Measurements from ENCODE around the gene SNX9. TPM values are rescaled to one million over a fixed set of nuclear protein-coding genes. Genes with fewer than 3 reads are reported as not detected.
"Not testable (repeated sequence)": the region's sequence is repeated elsewhere in the genome, so short reads cannot be mapped to it uniquely, and the experiment has no call there.

Gene SNX9
- total RNA-seq, 1 donor from 2014 or later: 67.3 TPM

DNA sequence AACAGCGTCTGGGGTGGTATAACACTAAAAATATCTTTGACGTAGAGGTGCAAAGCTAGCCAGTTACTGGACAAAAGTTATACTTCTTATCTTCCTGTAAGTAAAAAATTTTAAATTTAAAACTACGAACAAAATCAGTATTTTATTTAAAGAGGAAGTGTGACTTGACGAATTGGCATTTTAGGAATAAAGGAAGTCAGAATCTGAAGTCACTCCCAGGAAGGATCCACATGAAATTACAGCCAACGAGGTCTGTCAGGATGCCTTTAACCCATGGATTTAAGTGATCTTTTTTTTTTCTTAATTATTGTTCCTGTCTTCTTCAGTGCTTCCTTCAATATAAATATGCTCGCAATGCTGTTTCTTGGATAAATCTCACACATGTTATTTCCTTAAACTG lies 27.2 kb upstream of the SNX9 start:
- Histone ChIP-seq H3K4me3 (ENCODE audit: low read depth, low read length) (no peak overlapping the region), H3K27me3 (ENCODE audit: control insufficient read depth, insufficient read depth, low read length) (no peaks in the 10 kb centered on the region), H3K36me3 (ENCODE audit: control insufficient read depth, insufficient read depth, low read length) (no peaks in the 10 kb centered on the region)
- TF ChIP-seq, protein P1, sequence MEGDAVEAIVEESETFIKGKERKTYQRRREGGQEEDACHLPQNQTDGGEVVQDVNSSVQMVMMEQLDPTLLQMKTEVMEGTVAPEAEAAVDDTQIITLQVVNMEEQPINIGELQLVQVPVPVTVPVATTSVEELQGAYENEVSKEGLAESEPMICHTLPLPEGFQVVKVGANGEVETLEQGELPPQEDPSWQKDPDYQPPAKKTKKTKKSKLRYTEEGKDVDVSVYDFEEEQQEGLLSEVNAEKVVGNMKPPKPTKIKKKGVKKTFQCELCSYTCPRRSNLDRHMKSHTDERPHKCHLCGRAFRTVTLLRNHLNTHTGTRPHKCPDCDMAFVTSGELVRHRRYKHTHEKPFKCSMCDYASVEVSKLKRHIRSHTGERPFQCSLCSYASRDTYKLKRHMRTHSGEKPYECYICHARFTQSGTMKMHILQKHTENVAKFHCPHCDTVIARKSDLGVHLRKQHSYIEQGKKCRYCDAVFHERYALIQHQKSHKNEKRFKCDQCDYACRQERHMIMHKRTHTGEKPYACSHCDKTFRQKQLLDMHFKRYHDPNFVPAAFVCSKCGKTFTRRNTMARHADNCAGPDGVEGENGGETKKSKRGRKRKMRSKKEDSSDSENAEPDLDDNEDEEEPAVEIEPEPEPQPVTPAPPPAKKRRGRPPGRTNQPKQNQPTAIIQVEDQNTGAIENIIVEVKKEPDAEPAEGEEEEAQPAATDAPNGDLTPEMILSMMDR (IDR thresholded peaks at IDR 0.05; ENCODE audit: insufficient read depth, low read length, poor library complexity, severe bottlenecking): no peak
- DNase-seq (ENCODE audit: low read depth): no peak

DNA sequence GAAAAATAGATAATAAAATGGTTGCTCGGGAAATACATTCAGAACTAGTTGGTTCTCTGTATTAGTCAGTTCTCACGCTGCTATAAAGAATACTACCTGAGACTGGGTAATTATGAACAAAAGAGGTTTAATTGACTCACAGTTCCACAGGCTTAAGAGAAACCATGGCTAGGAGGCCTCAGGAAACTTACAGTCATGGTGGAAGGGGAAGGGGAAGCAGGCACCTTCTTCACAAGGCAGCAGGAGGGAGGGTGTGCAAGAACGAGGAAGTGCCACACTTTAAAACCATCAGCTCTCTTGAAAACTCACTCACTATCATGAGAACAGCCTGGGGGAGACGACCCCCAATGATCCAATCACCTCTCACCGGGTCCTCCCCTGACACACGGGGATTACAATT lies 24.2 kb upstream of the SNX9 start:
- no peak for DNase-seq (ENCODE audit: low read depth)
- H3K4me3 ChIP-seq (ENCODE audit: low read depth, low read length): no peak overlapping the region
- no peaks in the 10 kb centered on the region for H3K27me3 ChIP-seq (ENCODE audit: control insufficient read depth, insufficient read depth, low read length)
- no peaks in the 10 kb centered on the region for H3K36me3 ChIP-seq (ENCODE audit: control insufficient read depth, insufficient read depth, low read length)
- TF ChIP-seq, protein P1 (IDR thresholded peaks at IDR 0.05; ENCODE audit: insufficient read depth, low read length, poor library complexity, severe bottlenecking): no peak

DNA sequence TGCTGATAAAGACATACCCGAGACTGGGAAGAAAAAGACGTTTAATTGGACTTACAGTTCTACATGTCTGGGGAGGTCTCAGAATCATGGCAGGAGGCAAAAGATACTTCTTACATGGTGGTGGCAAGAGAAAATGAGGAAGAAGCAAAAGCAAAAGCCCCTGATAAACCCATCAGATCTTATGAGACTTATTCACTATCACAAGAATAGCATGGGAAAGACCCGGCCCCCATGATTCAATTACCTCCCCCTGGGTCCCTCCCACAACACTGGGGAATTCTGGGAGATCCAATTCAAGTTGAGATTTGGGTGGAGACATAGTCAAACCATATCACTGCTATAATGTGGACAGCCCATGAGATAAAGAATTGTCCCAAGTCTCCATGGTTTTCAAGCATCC lies 23.5 kb upstream of the SNX9 start:
- not testable (repeated sequence) for H3K27me3 ChIP-seq (ENCODE audit: control insufficient read depth, insufficient read depth, low read length); DNase-seq (ENCODE audit: low read depth); H3K36me3 ChIP-seq (ENCODE audit: control insufficient read depth, insufficient read depth, low read length); H3K4me3 ChIP-seq (ENCODE audit: low read depth, low read length)

DNA sequence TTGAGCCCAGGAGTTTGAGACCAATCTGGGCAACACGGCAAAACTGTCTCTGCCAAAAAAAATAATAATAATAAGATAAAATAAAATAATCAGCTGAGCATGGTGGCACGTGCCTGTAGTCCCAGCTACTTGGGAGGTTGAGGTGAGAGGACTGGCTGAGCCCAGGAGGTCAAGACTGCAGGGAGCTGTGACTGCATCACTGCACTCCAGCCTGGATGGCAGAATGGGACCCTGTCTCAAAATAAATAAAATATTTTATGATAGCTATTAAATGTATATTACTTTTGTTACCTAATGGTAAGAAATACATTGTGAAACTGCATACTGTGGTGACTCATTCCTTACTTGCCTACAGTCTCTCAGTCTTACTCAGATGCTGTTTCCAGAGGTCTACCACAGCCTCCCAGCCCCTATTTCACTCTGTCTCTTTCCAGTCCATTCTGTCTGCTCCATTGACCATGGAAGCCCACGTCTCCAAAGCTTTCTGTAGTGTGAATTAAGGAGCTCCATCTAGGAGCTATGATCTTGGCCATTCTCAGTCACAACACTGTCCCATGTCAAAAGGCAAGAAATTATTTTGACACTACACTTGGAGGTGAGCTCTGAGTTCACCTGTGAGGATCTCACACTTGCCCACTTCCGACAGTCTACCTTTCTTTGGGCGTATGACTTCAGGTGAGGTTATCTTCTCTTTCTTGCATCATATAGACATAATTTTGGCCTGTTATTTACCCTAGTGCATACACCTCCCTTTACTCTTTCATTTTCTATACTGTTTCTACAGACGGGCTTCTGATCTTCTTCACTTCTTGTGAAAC lies 22.4 kb upstream of the SNX9 start:
- DNase-seq (ENCODE audit: low read depth): peak; percentile 63
- TF ChIP-seq, protein P1 (IDR thresholded peaks at IDR 0.05; ENCODE audit: insufficient read depth, low read length, poor library complexity, severe bottlenecking): no peak
- Histone ChIP-seq H3K4me3 (ENCODE audit: low read depth, low read length) (no peak overlapping the region), H3K36me3 (ENCODE audit: control insufficient read depth, insufficient read depth, low read length) (no peaks in the 10 kb centered on the region), H3K27me3 (ENCODE audit: control insufficient read depth, insufficient read depth, low read length) (no peaks in the 10 kb centered on the region)

DNA sequence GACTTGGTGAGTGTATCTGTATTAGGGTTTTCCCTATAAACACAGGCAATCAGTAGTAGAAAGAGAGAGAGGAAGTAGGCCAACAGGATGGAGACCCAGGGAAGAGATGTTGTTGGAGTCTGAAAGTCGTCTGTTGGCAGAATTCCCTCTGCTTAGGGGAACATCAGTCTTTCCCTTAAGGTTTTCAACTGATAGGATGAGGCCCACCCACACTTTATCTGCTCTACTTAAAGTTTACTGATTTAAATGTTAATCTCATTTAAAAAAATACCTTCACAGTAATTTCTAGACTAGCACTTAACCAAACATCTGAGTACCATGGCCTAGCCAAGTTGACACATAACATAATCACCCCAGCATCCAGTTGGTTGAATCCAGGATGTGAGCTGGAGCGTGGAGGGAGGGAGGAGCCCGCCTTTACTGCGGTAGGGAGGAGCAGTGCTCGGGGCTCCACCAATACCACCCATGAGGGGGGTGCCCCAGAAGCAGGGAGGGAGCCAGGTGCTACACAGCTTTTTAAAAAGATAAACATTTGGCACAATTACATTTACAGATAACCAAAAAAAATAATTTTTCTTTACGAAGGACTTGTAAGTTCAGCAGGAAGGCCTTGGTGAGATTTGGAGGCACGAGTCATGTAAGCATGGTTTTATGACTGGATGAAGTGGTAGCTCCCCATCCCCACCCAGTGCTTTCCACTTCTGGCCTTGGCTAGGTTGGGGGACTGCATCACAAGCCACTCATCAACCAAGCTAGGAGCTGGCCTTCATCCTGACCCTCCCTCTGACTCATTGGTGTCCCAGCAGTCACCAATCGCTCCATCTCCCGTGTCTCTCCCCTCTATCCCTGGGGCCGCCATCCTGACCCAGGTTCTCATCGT lies 18.4 kb upstream of the SNX9 start:
- H3K36me3 ChIP-seq (ENCODE audit: control insufficient read depth, insufficient read depth, low read length): no peaks in the 10 kb centered on the region
- H3K4me3 ChIP-seq (ENCODE audit: low read depth, low read length): no peak overlapping the region
- no peaks in the 10 kb centered on the region for H3K27me3 ChIP-seq (ENCODE audit: control insufficient read depth, insufficient read depth, low read length)
- TF ChIP-seq, protein P1 (IDR thresholded peaks at IDR 0.05; ENCODE audit: insufficient read depth, low read length, poor library complexity, severe bottlenecking): no peak
- no peak for DNase-seq (ENCODE audit: low read depth)

DNA sequence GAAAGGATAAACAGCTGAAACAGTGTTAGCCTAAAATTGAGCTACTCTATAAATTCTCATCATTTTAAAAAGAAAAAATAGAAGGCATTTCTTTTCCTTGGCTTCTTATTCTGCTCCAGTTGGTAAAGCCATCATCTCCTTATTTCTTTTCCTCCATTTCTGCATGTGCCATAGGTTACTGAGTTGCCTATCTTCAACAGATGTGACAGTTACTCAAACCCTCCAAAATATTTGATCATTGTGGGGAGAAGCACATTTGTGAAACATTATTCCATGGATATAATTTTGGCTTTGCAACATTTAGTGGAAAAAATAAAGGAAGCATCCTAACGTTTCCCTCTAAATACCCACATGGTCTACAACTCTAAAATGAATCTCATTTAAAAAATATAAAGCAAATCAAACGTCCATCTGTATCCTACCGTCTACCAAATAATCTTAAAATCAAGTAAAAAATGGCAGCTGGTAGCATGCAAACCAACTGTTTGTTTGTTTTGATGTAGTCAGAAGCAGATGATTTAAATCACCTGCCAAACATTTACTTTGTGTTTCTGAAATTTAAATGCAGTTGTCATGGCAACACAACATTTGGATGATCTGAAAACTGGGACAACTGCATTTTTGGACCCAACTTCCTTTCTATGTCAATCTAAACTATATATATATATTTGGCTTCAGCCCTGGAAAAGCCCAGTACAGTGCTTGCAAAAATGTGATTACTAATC lies 16.8 kb upstream of the SNX9 start:
- no peak overlapping the region for H3K4me3 ChIP-seq (ENCODE audit: low read depth, low read length)
- no peaks in the 10 kb centered on the region for H3K27me3 ChIP-seq (ENCODE audit: control insufficient read depth, insufficient read depth, low read length)
- TF ChIP-seq, protein P1 (IDR thresholded peaks at IDR 0.05; ENCODE audit: insufficient read depth, low read length, poor library complexity, severe bottlenecking): no peak
- no peaks in the 10 kb centered on the region for H3K36me3 ChIP-seq (ENCODE audit: control insufficient read depth, insufficient read depth, low read length)
- DNase-seq (ENCODE audit: low read depth): no peak
